Osteoblast (primary cell): ENCODE measurements around the gene ST3GAL3. TPM values are rescaled to one million over a fixed set of nuclear protein-coding genes. Genes with fewer than 3 reads are reported as not detected.

ENCODE experiments used
- DNase-seq: peaks from one replicate; pipeline ENCODE4 v3.0.0; 2011; ENCODE audit warnings: low spot score, mixed read lengths; ENCODE audit not compliant: insufficient read length; ENCODE audit errors: missing footprints
- H2AFZ ChIP-seq: 2 replicates; pipeline ENCODE4 v1.6.0; 2011; ENCODE audit warnings: mild to moderate bottlenecking, low read length
- H3K27ac ChIP-seq: 2 replicates; pipeline ENCODE4 v1.5.1; 2011; ENCODE audit warnings: mild to moderate bottlenecking, low read depth, low read length, moderate library complexity
- H3K27me3 ChIP-seq: 2 replicates; pipeline ENCODE4 v1.6.0; 2012; ENCODE audit warnings: mild to moderate bottlenecking, control low read depth, inconsistent platforms, low read length, moderate library complexity; ENCODE audit not compliant: insufficient read depth
- H3K36me3 ChIP-seq: 2 replicates; pipeline ENCODE4 v1.5.1; 2011; ENCODE audit warnings: mild to moderate bottlenecking, low read length, control low read depth, moderate library complexity; ENCODE audit not compliant: insufficient read depth
- H3K4me1 ChIP-seq: 2 replicates; pipeline ENCODE4 v1.5.1; 2011; ENCODE audit warnings: mild to moderate bottlenecking, low read length, control low read depth, moderate library complexity; ENCODE audit not compliant: insufficient read depth
- H3K4me2 ChIP-seq: 2 replicates; pipeline ENCODE4 v1.6.0; 2011; ENCODE audit warnings: mild to moderate bottlenecking, low read length; ENCODE audit not compliant: insufficient read depth
- H3K4me3 ChIP-seq: fragments of 200-600 bp; sonication (generic); 3 replicates; pipeline ENCODE4 v1.5.1; 2012; ENCODE audit warnings: mild to moderate bottlenecking, low read length, inconsistent platforms; ENCODE audit not compliant: insufficient read depth
- H3K79me2 ChIP-seq: 2 replicates; pipeline ENCODE4 v1.6.0; 2012; ENCODE audit warnings: mild to moderate bottlenecking, low read length, control low read depth, inconsistent platforms; ENCODE audit not compliant: insufficient read depth
- H3K9me3 ChIP-seq: 2 replicates; pipeline ENCODE4 v1.5.1; 2011; ENCODE audit warnings: low read depth, low read length, control low read depth
- H4K20me1 ChIP-seq: 2 replicates; pipeline ENCODE4 v1.6.0; 2012; ENCODE audit warnings: mild to moderate bottlenecking, low read length, control low read depth; ENCODE audit not compliant: insufficient read depth
- total RNA-seq: library from RNA; depleted of rRNA; stranded (reverse); fragments of >200 nt; gene quantifications from 2 replicates; pipeline ENCODE4 v1.2.3, GENCODE V29; 2012
- TF ChIP-seq, protein P1 (sequence below): IDR thresholded peaks from 2 replicates; pipeline ENCODE4 v1.5.1; 2011; ENCODE audit warnings: mild to moderate bottlenecking, low read depth, low read length, moderate library complexity; ENCODE audit errors: extremely low read depth

Gene ST3GAL3
- total RNA-seq, 1 donor = 18.5 TPM

DNA sequence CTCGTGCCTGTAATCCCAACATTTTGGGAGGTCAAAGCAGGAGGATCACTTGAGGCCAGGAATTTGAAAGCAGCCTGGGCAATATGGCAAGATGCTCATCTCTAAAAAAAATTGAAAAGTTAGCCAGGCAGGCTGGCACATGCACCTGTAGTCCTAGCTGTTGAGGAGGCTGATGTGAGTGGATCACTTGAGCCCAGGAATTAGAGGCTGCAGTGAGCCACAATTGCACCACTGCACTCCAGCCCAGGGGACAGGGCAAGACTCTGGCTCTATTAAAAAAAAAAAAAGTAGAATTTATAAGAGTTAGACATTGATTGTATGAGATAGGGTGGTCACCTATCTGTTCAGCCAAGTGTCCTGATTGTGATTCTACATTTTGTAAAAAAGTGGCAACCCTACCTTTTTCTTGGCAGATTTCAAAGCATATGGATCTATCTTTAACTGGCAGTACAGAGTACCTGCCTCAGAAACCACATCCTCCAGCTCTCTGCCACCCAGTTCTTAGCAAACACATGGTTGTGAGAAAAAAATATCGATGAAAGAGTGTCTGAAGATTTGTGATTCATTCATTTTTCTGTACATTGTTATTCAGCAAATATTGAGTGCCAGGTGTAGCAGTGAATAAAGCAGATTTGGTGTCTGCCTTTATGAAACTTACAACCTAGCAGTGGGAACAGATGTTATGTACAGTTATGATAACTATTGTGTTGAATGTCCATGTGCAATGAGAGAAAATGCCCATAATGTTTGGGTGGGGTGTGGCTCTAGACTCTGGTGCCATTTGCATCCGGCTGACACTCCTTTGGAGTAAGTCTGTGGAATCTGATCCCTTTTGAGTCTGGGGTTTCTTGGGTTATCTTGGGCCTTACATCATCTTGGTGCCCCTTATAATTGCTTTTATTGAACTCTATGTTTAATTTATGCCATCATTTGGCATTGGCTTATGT, 82.5 kb downstream of the ST3GAL3 start:
- H2AFZ ChIP-seq = no peak overlapping the region
- DNase-seq = no peak
- H3K9me3 ChIP-seq = no peaks in the 10 kb centered on the region
- H3K36me3 ChIP-seq = no peaks in the 10 kb centered on the region
- no peak overlapping the region for H3K27ac ChIP-seq
- H3K4me3 ChIP-seq = no peak overlapping the region
- H3K4me1 ChIP-seq = no peaks in the 10 kb centered on the region
- no peak overlapping the region for H3K4me2 ChIP-seq
- H3K27me3 ChIP-seq = no peaks in the 10 kb centered on the region
- no peaks in the 10 kb centered on the region for H4K20me1 ChIP-seq
- H3K79me2 ChIP-seq = peaks cover 25% of the 10 kb centered on the region
- TF ChIP-seq, protein P1, sequence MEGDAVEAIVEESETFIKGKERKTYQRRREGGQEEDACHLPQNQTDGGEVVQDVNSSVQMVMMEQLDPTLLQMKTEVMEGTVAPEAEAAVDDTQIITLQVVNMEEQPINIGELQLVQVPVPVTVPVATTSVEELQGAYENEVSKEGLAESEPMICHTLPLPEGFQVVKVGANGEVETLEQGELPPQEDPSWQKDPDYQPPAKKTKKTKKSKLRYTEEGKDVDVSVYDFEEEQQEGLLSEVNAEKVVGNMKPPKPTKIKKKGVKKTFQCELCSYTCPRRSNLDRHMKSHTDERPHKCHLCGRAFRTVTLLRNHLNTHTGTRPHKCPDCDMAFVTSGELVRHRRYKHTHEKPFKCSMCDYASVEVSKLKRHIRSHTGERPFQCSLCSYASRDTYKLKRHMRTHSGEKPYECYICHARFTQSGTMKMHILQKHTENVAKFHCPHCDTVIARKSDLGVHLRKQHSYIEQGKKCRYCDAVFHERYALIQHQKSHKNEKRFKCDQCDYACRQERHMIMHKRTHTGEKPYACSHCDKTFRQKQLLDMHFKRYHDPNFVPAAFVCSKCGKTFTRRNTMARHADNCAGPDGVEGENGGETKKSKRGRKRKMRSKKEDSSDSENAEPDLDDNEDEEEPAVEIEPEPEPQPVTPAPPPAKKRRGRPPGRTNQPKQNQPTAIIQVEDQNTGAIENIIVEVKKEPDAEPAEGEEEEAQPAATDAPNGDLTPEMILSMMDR = no peak

DNA sequence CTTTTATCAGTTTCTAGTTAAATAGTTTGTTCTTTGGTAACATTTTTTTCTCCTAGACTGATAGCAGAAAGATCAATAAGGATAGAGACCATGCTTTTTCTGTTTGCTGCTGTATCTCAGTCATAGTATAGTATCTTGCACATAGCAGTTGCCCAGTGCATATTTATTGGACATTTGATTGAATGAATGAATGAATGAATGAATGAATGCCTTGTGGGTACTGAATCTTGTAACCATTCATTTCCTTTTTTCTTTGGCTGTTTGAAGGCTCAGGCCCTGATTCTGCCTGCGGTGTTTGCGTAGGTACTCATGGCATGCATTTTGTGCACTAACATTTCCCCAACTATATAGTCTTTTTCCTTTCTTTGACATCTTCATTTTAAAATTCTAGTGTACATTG, 83.9 kb downstream of the ST3GAL3 start:
- no peak overlapping the region for H3K4me2 ChIP-seq

DNA sequence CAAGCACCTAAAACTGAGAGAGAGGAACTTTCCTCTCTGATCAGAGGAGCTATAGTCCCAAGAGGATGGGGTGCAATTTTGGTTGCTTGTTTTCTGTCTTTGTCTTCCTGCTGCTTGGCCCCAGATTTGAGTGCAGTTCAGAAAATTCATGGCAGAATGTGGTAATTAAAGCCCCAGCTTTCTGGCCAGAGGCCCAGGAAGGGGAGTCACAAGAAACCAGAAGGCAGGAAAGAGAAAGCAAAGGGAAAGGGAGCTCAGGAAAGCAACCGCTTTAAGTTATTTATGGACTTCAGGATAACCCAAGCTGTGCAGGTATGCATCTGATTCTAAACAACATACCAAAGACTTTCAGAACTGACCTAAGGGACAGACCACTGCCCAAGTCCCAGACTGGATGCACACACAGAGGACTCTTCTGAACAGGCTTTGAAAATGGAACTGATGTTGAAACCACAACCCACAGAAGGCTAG, 88.8 kb downstream of the ST3GAL3 start:
- DNase-seq = peak; percentile 79
- H3K36me3 ChIP-seq = peaks cover 7% of the 10 kb centered on the region
- peak overlapping the region; percentile 20 for H3K27ac ChIP-seq
- H3K79me2 ChIP-seq = peaks cover 9% of the 10 kb centered on the region
- TF ChIP-seq, protein P1 = no peak
- H3K27me3 ChIP-seq = no peaks in the 10 kb centered on the region
- H3K4me2 ChIP-seq = peak overlapping the region; percentile 83
- H3K4me1 ChIP-seq = peaks cover 19% of the 10 kb centered on the region
- H3K4me3 ChIP-seq = peak overlapping the region; percentile 58
- H4K20me1 ChIP-seq = no peaks in the 10 kb centered on the region
- peak overlapping the region; percentile 67 for H2AFZ ChIP-seq
- no peaks in the 10 kb centered on the region for H3K9me3 ChIP-seq

More for the DNA sequence above, 83.9 kb downstream of the ST3GAL3 start:
- Histone ChIP-seq H4K20me1 (no peaks in the 10 kb centered on the region), H3K9me3 (no peaks in the 10 kb centered on the region), H3K79me2 (peaks cover 21% of the 10 kb centered on the region), H2AFZ (no peak overlapping the region), H3K27ac (no peak overlapping the region), H3K27me3 (no peaks in the 10 kb centered on the region), H3K36me3 (no peaks in the 10 kb centered on the region), H3K4me1 (peaks cover 7% of the 10 kb centered on the region), H3K4me3 (no peak overlapping the region)
- TF ChIP-seq, protein P1 = no peak
- no peak for DNase-seq

DNA sequence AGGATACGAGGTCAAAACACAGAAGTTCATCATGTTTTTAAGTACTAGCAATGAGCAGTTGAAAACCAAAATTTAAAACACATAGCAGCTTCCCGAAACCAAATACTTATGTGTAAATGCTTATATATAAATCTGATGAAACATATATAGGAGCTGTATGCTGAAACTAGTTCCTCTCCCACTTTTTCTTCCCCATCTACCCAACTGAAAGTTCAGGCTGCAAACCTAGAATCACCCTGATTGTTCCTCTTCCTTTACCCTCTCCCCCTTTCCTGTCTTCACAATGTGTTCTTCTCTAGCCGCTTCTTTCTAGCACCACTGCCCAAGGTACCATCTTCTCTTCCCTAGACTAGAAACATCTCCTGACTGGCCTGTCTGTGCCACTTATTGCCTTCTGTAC, 90.6 kb downstream of the ST3GAL3 start:
- H2AFZ ChIP-seq = no peak overlapping the region
- H3K27ac ChIP-seq = no peak overlapping the region
- no peak for DNase-seq
- TF ChIP-seq, protein P1 = no peak
- no peaks in the 10 kb centered on the region for H3K27me3 ChIP-seq
- no peaks in the 10 kb centered on the region for H4K20me1 ChIP-seq
- H3K79me2 ChIP-seq = no peaks in the 10 kb centered on the region
- H3K4me1 ChIP-seq = peaks cover 19% of the 10 kb centered on the region
- H3K9me3 ChIP-seq = no peaks in the 10 kb centered on the region
- no peak overlapping the region for H3K4me2 ChIP-seq
- peaks cover 7% of the 10 kb centered on the region for H3K36me3 ChIP-seq
- H3K4me3 ChIP-seq = no peak overlapping the region
